MM.1S (cell line): Measurements from ENCODE around the gene BAZ1A.

Source experiments
- CTCF ChIP-seq: fragments of 300-600 bp; sonication (generic); IDR thresholded peaks from 2 replicates; pipeline ENCODE4 v1.5.1; 2016; ENCODE audit warnings: antibody characterized with exemption, low read length, mixed read lengths
- EZH2 ChIP-seq: fragments of 300-600 bp; sonication (generic); optimal IDR thresholded peaks from 2 replicates; pipeline ENCODE3; 2017; ENCODE audit warnings: low read depth, mild to moderate bottlenecking, antibody characterized with exemption, low read length, mixed read lengths
- EZH2phosphoT487 ChIP-seq: fragments of 300-600 bp; sonication (generic); IDR thresholded peaks from 2 replicates; pipeline ENCODE4 v1.6.1; 2018; ENCODE audit warnings: antibody characterized with exemption, low read length

DNA sequence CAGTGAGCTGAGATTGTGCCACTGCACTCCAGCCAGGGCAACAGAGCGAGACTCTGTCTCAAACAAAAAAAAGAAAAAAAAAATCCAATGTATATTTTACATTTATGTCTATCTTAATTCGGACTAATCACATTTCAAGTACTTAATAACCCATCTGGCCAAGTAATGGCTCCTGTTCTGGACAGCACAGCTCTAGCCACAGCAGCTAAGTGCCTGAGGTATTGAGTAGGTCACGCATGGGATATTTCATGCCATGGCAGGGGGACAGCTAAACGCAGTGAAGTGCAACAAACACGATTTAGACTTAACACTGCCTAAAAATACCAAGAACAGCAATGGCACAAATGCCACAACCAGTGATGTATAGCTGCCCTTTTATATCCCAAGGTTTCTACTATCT, 8.0 kb downstream of the BAZ1A start:
- TF ChIP-seq CTCF (no peak), EZH2 (no peak), EZH2phosphoT487 (no peak)
